ENCODE data around the gene OR6C2. TPM values are rescaled to one million over a fixed set of nuclear protein-coding genes. Genes with fewer than 3 reads are reported as not detected.
"Not testable (repeated sequence)": the region's sequence is repeated elsewhere in the genome, so short reads cannot be mapped to it uniquely, and the experiment has no call there.

OR6C2 gene
- not detected in 2 replicates for total RNA-seq (2022)
- not detected for Bru-seq, nascent RNA
- not detected for BruChase-seq, experiment 1, labeled RNA remaining after a 6-hour chase
- BruChase-seq, experiment 2, labeled RNA remaining after a 2-hour chase = not detected
- long read RNA-seq = 0 reads

- no TSS peak for BruUV-seq (replicated peaks)
- TF ChIP-seq CTCF (IDR thresholded peaks at IDR 0.05; ENCODE audit: unreplicated experiment) = no peak
- H3K4me3 Mint-ChIP-seq (ENCODE audit: unreplicated experiment) = no peak within 1 kb of the TSS
- no peak for DNase-seq (ENCODE audit: unreplicated experiment)
- intact Hi-C loops (cut with micrococcal nuclease) = no loop called here
- no peaks in the 10 kb centered on the region for H3K4me1 Mint-ChIP-seq (ENCODE audit: insufficient read depth, unreplicated experiment)
- POLR2A ChIA-PET = no interaction called here
- H3K27me3 Mint-ChIP-seq (ENCODE audit: insufficient read depth, unreplicated experiment) = peaks cover 78% of the 10 kb centered on the region
- no peaks in the 10 kb centered on the region for H3K9me3 Mint-ChIP-seq (ENCODE audit: unreplicated experiment)
- H3K27ac Mint-ChIP-seq (ENCODE audit: low read depth, unreplicated experiment) = no peak within 1 kb of the TSS
- CTCF ChIA-PET = no interaction called here
- H3K36me3 Mint-ChIP-seq (ENCODE audit: insufficient read depth, unreplicated experiment) = no peaks in the 10 kb centered on the region
Observed at GRCh38 chr12:55443776-55444175, at the start of gene OR6C2. TSS of gene OR6C2 (plus strand) at chr12:55444076. CDS start at chr12:55452214, 8,138 bp downstream.

DNA sequence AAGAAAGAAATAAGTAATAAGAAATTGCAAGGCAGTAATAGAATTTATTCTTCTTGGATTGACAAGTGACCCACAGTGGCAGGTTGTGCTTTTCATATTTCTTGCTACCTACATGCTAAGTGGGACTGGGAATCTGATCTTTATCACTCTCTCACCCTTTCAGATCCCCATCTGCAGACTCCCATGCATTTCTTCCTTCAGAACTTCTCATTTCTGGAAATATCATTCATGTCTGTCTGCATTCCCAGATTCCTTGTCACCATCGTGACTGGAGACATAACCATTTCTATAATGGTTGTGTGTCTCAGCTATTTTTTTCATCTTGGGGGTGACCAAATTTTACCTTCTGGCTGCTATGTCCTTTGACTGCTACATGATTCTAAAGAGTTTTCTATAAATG is 47.5 kb upstream of the OR6C2 start:
- H3K4me3 Mint-ChIP-seq (ENCODE audit: unreplicated experiment) = no peak overlapping the region
- H3K4me1 Mint-ChIP-seq (ENCODE audit: insufficient read depth, unreplicated experiment) = no peaks in the 10 kb centered on the region
- H3K27ac Mint-ChIP-seq (ENCODE audit: low read depth, unreplicated experiment) = no peak overlapping the region
- TF ChIP-seq CTCF (IDR thresholded peaks at IDR 0.05; ENCODE audit: unreplicated experiment) = no peak
- intact Hi-C loops (cut with micrococcal nuclease) = no loop called here
- H3K36me3 Mint-ChIP-seq (ENCODE audit: insufficient read depth, unreplicated experiment) = no peaks in the 10 kb centered on the region
- CTCF ChIA-PET = no interaction called here
- no peaks in the 10 kb centered on the region for H3K9me3 Mint-ChIP-seq (ENCODE audit: unreplicated experiment)
- POLR2A ChIA-PET = no interaction called here
- H3K27me3 Mint-ChIP-seq (ENCODE audit: insufficient read depth, unreplicated experiment) = peaks cover 72% of the 10 kb centered on the region
- no peak for DNase-seq (ENCODE audit: unreplicated experiment)
- BruUV-seq (replicated peaks) = no TSS peak

- Mint-ChIP-seq H3K4me3 (ENCODE audit: unreplicated experiment) (no peak within 1 kb of the TSS), H3K4me1 (ENCODE audit: insufficient read depth, unreplicated experiment) (no peaks in the 10 kb centered on the region), H3K9me3 (ENCODE audit: unreplicated experiment) (no peaks in the 10 kb centered on the region), H3K36me3 (ENCODE audit: insufficient read depth, unreplicated experiment) (no peaks in the 10 kb centered on the region), H3K27me3 (ENCODE audit: insufficient read depth, unreplicated experiment) (peaks cover 73% of the 10 kb centered on the region), H3K27ac (ENCODE audit: low read depth, unreplicated experiment) (no peak within 1 kb of the TSS)
- DNase-seq (ENCODE audit: unreplicated experiment) = no peak
- ChIA-PET CTCF (no interaction called here), POLR2A (no interaction called here)
- intact Hi-C loops (cut with micrococcal nuclease) = no loop called here
- no peak for TF ChIP-seq CTCF (IDR thresholded peaks at IDR 0.05; ENCODE audit: unreplicated experiment)
- BruUV-seq (replicated peaks) = no TSS peak
Observed at GRCh38 chr12:55400229-55400628, 43.6 kb upstream of the OR6C2 start, which contains the start of gene OR6C65. TSS of gene OR6C65 (plus strand) at chr12:55400529. CDS start at chr12:55400529, 0 bp downstream.

DNA sequence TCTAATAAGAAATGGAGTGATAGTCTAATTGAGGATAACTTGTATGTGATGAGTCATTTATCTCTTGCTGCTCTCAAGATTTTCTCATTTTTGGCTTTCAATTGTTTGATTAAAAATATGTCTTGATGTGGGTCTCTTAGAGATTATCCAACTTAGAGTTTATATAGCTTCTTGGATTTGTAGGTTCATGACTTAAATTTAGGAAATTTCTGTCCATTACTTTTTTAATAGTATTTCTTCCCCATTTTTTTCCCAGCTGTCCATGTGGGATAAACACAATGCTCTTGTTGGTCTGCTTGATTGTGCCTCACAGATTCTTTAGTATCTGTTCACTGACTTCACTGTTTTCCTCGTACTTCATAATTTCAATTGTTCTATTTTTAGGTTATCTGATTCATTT is 36.0 kb upstream of the OR6C2 start:
- CTCF ChIA-PET = no interaction called here
- no peaks in the 10 kb centered on the region for H3K36me3 Mint-ChIP-seq (ENCODE audit: insufficient read depth, unreplicated experiment)
- no peaks in the 10 kb centered on the region for H3K4me1 Mint-ChIP-seq (ENCODE audit: insufficient read depth, unreplicated experiment)
- H3K4me3 Mint-ChIP-seq (ENCODE audit: unreplicated experiment) = no peak overlapping the region
- no peak for DNase-seq (ENCODE audit: unreplicated experiment)
- H3K27me3 Mint-ChIP-seq (ENCODE audit: insufficient read depth, unreplicated experiment) = peaks cover 33% of the 10 kb centered on the region
- peaks cover 5% of the 10 kb centered on the region for H3K9me3 Mint-ChIP-seq (ENCODE audit: unreplicated experiment)
- no peak for TF ChIP-seq CTCF (IDR thresholded peaks at IDR 0.05; ENCODE audit: unreplicated experiment)
- H3K27ac Mint-ChIP-seq (ENCODE audit: low read depth, unreplicated experiment) = no peak overlapping the region
- intact Hi-C loops (cut with micrococcal nuclease) = no loop called here
- BruUV-seq (replicated peaks) = no TSS peak
- POLR2A ChIA-PET = no interaction called here

DNA sequence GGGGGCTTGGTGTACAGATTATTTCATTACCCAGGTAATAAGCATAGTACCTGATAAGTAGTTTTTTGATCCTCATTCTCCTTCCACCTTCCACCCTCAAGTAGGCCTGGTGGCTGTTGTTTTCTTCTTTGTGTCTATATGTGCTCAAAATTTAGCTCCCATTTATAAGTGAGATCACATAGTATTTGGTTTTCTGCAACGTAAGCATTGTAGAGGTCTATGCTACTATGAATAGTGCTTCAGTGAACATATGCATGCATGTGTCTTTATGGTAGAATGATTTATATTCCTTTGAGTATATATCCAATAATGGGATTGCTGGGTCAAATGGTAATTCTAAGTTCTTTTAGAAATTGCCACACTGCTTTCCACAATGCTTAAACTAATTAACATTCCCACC is 34.7 kb upstream of the OR6C2 start:
- CTCF ChIA-PET; DNase-seq (ENCODE audit: unreplicated experiment); H3K4me1 Mint-ChIP-seq (ENCODE audit: insufficient read depth, unreplicated experiment); H3K36me3 Mint-ChIP-seq (ENCODE audit: insufficient read depth, unreplicated experiment); H3K4me3 Mint-ChIP-seq (ENCODE audit: unreplicated experiment); intact Hi-C loops (cut with micrococcal nuclease); BruUV-seq (replicated peaks); H3K27ac Mint-ChIP-seq (ENCODE audit: low read depth, unreplicated experiment); H3K9me3 Mint-ChIP-seq (ENCODE audit: unreplicated experiment); POLR2A ChIA-PET: not testable (repeated sequence)
- H3K27me3 Mint-ChIP-seq (ENCODE audit: insufficient read depth, unreplicated experiment) = peaks cover 24% of the 10 kb centered on the region

GRCh38 chr12:55412138-55412537 is 31.7 kb upstream of the OR6C2 start:
- H3K4me1 Mint-ChIP-seq (ENCODE audit: insufficient read depth, unreplicated experiment); H3K9me3 Mint-ChIP-seq (ENCODE audit: unreplicated experiment); H3K4me3 Mint-ChIP-seq (ENCODE audit: unreplicated experiment); H3K27ac Mint-ChIP-seq (ENCODE audit: low read depth, unreplicated experiment); POLR2A ChIA-PET; BruUV-seq (replicated peaks); H3K36me3 Mint-ChIP-seq (ENCODE audit: insufficient read depth, unreplicated experiment); DNase-seq (ENCODE audit: unreplicated experiment); intact Hi-C loops (cut with micrococcal nuclease): not testable (repeated sequence)
- CTCF ChIA-PET = interaction anchor here (0.6 kb wide), 1 partner anchor 207 kb away, joined by 3 read pairs; no protein-coding TSS in a partner anchor
- H3K27me3 Mint-ChIP-seq (ENCODE audit: insufficient read depth, unreplicated experiment) = peaks cover 37% of the 10 kb centered on the region
